HG02571 (cell line): ENCODE data around the gene RNF220.
"Not testable (repeated sequence)": the region's sequence is repeated elsewhere in the genome, so short reads cannot be mapped to it uniquely, and the experiment has no call there.

Source experiments
- ATAC-seq: cut with Tn5 transposase; IDR thresholded peaks from one replicate; pipeline ENCODE4 v1.9.1; 2021; ENCODE audit warnings: mild to moderate bottlenecking, moderate library complexity; ENCODE audit not compliant: unreplicated experiment

The RNF220 gene

DNA sequence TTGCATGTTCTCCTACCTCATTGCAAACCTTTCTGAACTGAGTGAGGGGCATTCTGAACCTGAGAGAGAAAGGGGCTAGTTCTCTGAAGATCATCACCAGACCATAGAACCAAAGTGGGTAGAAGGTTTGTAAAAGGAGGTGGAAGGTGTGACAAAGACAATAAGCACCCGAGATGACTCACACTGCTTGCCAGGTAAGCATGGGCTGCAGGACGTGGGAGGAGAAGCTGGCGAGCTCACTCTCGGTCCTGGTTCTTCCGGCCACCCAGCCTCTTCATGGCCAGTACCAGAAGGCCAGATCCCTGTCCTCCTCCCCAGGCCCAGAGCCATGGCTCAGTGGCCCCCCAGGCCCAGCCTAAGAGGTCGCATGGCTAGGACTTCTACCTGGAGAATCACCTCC lies 140.9 kb downstream of the RNF220 start:
- ATAC-seq = no peak

DNA sequence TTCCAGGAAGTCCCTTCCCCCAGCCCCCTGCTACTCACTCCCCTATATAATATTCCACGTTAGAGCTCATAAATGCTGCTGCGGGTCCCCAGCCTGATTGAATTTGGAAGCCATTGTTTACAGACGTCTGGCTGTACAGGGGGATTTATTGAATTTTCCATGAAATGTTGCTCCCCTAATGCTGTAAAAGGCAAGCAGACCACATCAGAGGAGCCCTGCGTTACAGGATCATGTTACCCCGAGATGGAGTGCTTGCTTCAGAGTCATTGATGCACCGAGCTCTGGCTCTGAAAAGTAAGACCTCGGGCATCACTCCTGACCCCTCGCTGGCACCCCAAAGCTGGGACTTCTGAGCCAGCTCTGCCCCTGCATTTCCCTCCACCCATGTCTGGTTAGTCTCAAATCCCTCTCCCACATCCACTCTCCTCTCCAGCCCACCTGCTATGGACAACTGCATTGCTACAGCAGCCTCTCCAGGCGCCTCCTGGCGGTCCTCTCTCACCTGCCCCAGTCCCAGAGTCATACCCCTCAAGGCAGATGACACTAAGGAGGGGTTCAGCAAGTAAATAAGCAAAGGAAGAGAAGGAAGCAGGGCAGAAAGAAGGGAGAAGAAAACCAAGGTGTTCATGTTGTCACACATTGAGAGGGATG lies 141.5 kb downstream of the RNF220 start:
- ATAC-seq = no peak

DNA sequence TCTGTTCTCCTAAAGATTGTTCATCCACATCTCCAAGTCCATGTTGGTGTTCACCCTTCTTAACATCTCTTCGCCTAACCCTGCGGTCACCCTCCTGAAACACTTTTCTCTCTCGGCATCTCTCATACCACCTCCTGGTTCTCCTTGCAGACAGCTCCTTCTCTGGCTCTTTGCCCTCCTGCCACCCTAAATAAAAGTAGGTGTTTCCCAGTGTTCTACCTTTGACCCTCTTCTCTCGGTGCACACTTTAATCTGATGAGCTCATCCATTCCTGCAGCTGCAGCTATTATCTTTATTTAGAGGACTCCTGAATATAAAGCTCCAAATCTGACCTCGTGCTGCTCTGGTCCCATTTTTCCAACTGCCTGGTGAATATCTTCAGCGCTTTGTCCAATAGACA lies 142.3 kb downstream of the RNF220 start:
- ATAC-seq = no peak

DNA sequence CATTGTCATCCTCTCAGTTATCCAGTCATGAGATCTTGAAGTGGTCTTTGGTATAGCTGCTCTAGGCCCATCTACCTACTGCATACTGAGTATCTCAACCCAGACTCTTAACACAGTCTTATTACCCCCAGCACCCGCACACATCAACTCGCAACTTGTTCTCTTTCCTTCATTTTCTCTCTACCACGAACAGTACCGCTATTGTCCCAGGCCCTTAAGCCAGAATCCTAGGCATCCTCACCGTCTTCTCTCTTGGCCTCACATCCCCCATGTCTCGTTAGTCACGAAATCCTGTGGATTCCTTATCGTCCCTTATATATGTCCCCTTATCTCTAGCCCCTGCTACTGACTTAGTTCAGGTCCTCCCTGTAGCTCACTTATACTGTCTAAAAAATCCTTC lies 142.8 kb downstream of the RNF220 start:
- ATAC-seq = no peak

DNA sequence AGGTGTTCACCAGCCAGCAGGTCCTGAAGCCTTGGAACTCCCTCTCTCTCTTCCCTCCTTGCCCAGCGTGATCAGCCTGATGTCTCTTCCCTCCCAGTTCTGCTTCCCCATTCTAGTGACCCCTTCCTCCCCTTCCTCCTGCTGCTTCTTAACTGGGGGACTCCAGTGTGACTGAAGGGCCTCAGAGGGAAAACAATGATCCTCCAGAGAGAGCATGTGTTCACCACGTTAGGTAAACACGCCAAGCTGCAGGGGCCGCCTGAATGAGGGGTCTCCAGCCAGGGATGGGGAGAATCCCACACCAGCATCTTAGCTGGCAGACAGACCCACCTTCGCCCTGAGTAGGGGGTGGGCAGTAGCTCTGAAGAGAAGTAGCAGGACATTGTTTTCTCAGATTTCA lies 144.5 kb downstream of the RNF220 start:
- ATAC-seq = no peak

DNA sequence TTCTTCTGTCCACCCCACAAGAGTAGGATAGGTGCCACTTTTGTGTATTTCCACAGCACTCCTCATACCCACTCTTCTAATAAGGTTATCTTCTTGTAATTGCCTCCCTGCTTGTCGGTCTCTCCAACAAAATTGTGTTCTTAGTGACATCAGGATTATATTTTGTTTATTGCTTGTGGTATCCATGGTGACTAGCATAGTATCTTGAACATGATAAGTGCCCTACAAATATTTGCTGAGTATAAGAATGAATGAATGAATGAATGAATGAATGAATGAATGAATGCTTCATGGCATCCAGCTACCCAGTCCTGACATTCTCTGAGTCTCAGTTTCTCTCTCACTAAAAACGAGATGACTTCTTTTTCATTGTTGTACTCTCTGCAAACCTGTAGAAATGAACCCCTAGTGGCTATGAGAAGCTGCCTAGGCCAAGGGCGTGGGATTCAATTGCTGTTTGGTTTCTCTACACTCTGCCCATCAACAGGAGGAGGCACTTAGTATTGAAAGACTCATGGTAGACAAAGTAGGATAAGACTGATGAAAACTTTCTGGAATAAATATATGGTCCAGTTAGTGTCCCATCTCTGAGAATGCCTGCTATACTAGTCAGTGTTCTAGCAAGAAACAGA lies 148.2 kb downstream of the RNF220 start:
- no peak for ATAC-seq

DNA sequence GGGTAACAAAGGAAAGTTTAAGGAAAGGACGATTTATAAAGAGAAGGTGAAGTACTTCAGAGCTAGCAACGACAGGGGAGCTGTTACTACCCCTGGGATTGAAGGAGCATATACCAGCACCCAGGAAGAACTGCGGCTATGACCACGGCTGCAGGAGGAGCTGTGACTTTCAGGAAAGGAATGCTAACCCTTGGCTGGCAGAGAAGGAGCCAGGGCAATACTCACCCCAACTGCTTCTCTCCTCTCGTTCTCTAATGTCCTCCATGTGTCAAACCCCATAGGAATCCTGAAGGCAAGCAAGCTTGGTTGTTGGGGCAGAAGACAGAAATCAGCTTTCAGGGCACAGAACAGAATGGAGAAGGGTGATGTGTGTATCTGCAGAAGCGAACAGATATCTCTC lies 148.7 kb downstream of the RNF220 start:
- ATAC-seq = no peak

DNA sequence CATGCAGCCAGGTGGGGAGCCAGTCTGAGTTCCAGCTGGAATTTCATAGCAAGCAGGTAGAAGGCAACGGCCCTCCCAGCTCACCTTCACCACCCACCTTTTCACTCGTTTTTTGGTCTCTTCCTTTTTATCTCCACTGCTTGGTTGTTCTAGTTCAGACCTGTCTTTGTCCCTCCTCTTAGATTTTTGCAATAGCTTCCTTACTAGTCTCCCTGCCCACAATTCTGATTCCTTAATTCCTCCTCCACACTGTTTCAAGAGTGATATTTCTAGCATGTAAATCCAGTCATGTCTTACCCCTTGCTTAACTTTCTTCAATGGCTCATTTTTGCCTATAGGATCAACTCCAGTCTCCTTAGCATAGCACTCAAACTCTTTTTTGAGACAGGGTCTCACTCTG lies 149.7 kb downstream of the RNF220 start:
- no peak for ATAC-seq

DNA sequence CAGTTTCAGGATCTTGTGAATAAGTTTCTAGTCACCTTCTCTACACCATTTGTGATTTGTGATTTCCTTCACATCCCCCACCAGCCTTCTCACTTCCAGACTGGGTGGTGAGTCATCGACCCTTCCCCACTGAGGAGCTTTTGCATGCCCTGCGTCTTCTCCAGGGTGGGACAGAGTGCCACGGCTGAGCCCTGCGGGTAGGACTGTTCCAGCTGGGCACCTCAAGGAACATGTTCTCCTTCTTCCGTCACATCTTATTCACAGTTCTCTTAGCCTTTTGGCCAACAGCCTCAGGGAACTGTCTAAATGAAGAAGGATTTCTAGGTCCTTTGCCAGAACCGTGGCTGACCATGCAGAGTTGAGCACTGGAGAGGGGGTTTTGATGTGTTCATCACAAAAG lies 152.7 kb downstream of the RNF220 start:
- ATAC-seq = no peak

DNA sequence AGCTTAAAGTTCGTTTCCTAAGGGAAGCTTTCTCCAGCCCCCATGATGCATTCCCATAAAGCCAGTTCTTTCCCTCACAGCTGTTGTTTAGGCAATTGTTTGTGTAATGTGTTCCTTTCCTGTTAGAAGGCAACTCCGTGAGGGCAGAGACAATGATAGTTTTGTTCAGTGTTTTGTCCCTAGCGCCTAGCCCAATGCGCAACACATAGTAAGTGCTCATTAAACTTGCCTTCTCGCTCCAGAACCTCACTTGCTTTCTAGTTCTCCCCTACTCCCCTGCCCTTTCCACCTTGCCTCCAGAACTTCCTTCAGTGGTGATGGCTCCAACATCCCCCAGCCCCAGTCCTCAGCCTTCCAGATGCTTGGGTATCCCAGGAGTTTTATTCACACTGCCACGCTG lies 153.8 kb downstream of the RNF220 start:
- no peak for ATAC-seq

DNA sequence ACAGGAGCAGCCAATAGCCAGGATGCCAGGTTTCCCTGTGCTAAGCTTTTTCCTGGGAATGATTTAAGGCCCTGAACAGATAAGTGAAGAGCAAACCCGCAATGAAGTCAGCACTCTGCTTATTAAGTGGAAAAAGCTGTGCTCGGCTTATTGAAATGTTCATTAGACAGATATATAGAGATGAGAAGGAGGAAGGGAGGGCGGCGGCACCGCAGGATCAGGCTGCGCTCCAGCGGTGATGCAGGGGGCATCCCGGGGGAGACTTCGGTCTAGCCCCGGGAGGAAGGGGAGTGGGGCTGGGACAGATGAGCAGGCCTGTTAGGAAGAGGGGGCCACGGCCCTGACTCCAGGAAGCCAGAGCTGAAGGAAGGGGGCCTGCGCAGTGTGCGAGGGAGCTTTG lies 154.3 kb downstream of the RNF220 start:
- no peak for ATAC-seq

DNA sequence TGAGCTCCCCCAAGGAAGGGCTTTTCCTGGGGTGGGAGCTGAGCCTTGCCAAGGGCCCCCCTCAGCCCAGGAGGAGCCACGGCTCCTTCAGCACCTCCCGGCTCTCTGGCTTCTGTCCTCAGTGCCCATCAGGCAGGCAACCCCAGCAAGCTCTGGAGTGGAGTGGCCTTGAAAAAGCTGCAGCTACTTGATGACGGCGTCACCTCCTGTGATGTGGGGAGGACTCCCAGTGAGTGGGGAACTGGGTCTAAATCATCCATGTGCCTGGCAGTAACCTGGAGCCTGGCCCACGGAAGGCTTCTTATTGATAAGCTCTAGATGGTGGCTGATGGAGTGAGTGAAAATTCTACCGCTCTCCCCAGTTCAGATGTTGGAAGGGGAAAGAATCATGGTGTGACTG lies 154.9 kb downstream of the RNF220 start:
- ATAC-seq = no peak

DNA sequence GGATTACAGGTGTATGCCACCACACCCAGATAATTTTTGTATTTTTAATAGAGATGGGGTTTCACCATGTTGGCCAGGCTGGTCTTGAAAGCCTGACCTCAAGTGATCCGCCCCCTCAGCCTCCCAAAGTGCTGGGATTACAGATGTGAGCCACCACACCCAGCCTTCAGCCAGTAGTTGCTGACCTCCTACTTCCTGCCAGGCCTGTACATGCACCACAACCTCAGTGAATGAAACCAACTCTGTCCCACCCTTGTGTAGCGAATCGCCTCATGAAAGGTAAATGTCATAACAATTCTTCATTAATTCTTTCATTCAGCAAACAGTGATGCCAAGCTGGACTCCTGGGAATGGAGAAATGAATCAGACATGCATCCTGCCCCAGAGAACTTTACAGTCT lies 155.6 kb downstream of the RNF220 start:
- ATAC-seq = not testable (repeated sequence)

DNA sequence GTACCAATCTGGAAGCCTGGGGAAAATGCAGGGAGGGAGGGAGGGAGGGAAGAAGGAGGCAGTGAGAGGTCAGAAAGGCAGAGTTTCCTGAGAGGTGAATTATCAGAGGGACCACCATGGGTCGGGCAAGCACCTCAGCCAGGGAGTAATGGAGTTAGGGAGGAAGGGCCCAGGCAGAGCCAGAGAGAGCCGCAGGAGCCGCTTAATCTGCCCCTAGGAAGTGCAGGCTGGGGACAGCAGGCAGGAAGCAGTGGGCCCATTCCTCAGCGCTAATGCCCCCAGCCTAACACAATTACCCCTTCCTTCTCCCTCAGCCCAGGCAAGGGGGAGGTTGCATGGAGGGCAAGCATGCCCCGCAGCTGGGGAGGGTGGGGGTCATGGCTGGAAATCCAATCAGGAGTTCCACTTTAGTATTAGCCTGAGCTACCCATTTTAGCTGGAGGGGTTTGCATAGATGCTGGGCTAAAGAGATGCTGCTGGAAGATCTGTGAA lies 160.2 kb downstream of the RNF220 start:
- ATAC-seq = no peak

DNA sequence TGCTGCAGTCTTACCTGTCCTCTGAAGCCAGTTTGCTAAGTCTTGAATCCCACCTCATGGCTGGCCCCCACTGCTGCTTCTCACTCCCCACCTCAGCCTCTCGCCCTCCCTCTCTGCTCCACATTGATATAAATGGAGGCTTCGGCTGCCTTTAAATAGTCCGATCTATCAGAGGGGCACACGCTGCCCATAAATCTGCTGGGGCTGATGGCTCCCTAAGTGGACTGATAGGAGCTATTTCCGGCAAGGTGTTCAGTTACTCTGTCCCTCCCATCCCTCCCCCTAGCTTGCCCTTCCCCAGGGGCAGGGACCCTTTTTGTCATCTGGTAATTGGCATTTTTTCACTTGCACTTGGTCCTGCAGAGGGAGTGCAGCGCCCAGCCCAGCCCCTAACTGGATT lies 160.8 kb downstream of the RNF220 start:
- no peak for ATAC-seq

DNA sequence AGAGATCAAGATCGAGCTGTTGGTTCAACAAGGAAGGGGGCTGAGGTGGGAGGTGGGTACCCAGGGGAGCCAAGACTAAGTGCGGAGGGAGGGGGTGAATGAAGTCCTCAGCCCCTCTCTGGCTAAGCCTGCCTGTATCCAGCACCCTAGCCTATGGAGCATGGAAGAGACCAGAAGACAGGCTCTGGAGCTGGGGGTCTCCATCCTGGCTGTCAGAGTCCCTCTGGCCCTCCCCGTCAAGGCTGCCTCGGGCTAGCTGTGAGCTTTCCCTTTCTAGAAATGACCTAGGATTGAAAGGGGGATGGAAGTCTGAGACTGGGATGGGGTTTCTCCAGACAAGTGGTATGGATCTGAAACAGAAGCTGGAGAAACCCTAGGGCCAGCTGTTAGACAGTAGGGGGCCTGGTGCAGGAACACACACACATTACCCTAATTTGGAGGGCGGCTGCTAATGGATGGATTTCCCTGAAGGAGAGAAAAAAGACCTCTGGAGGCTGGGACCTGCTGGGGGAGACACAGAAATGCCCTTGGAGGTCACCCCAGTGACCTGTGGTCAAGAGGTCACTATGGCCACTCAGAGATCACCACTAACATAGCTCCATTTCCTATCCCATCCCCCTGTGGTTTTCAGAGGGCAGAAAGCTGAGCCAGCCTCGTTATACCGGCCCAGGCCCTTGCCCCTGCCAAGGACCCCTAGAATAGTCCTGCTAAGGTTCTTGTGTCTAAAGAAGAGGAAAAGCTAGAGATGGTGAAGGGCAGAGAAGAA lies 161.4 kb downstream of the RNF220 start:
- ATAC-seq = no peak

DNA sequence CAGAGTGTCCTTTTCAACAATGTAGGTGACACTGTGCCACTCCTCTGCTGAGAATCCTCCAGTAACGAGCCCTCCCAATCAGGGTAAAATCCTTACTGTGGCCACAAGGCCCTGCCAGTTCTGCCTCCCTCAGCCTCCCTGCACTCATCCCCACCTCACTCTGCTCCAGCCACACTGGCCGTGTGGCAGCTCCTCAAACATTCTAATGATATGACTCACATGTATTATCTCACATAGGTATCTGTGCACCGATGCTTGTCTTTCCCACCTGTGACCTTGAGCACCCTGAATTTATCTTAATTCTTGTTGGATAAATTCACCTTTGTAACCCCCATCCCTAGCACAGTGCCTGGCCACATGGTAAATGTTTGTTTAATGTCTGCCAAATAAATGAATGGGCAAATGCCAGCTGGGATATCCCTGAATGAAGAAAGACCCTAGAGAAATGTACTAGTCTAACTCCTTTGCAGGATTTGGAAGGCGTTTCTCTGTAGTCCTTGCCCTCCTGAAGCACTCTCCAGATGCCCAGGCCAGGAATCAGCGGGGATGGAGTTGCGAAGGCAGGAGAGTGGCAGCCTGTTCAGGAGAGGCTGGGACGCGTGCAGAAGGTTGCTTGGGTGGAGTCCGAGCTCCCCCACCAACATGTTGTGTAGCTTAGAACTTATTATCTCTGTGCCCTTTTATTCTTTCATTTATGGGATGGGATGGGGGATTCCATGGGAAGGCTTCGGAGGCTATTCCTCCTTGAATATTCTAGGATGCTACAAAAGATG lies 163.3 kb downstream of the RNF220 start:
- no peak for ATAC-seq

DNA sequence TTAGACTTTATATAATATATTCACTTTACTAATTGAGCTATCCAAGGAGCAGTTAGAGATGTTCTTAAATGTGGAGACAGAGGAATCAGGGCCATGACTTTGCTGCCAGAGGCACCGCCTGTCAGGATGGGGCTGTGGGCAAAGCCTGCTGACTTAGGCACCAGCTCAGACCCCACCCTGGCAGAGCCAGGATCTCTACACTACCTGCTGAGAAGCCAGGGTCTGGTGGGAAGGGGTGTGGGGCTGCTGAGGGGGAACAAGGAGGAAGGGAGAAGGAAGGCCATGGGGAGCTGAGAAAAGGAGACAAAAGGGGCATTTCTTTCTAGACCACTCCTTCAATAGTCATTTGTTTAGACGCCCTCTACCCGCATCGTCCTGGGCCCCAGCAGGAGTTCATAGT lies 164.4 kb downstream of the RNF220 start:
- no peak for ATAC-seq

DNA sequence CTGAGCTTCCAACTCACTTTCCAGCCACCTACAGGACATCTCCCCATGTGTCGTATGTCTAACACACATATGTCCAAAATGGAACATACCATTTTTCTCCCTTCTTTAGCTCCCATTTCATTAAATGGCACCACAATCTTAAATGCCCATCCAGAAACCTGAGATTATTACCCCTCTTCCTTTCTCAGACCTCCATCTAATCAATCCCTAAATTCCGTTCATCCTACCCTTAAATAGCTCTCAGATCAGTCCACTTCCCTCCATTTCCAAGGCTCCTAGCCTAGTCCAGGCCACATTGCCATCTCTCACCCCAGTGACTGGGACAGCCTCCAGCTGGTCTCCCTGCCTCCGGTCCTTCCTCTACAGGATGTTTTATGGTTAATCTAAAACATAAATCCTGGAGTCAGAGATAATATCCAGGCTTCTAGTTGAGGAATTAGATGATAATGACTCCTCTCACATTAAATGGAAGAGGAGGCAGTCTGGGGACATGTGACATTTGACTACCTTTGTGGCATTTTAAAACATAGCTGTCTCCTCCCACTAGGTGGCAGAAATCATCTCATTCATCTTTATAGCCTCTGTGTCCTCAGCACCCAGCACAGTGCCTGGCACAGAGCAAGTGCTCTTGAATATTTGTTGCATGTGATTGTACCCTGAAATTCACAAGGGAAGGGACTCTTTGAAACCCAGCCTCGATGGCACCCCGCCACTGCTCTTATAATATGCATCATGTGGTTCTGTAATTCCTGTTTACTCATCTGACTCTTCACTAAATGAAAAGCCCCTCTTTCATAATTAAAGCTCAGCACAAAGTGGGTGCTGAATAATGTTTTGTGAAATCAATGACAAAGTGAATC lies 166.9 kb downstream of the RNF220 start:
- no peak for ATAC-seq

DNA sequence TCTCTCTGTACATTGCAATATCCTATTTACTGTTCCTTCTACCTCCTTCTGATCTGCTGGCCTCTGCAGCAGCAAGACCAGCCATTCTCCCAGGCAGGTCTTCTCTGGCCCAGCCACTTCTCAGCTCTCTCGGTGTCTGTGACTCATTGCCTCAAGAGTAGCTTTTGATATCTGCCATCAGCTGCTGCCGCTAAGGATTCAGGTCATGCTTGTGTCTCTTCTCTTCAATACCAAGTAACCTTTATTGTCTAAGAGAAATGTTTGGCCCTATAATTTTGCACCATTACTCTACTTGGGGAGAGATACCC lies 167.5 kb downstream of the RNF220 start:
- no peak for ATAC-seq

DNA sequence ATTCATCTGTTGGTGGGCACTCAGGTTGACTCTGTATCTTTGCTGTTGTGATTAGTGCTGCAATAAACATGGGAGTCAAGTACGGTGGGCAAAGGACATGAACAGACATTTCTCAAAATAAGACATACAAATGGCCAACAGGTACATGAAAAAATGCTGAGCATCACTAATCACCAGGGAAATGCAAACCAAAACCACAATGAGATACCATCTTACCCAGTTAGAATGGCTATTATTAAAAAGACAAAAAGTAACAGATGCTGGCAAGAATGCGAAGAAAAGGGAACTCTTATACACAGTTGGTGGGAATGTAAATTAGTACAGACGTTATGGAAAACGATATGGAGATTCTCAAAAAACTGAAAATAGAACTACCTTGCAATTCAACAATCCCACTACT lies 170.3 kb downstream of the RNF220 start:
- no peak for ATAC-seq
